ENCODE data around the gene SMARCAL1.

DNA sequence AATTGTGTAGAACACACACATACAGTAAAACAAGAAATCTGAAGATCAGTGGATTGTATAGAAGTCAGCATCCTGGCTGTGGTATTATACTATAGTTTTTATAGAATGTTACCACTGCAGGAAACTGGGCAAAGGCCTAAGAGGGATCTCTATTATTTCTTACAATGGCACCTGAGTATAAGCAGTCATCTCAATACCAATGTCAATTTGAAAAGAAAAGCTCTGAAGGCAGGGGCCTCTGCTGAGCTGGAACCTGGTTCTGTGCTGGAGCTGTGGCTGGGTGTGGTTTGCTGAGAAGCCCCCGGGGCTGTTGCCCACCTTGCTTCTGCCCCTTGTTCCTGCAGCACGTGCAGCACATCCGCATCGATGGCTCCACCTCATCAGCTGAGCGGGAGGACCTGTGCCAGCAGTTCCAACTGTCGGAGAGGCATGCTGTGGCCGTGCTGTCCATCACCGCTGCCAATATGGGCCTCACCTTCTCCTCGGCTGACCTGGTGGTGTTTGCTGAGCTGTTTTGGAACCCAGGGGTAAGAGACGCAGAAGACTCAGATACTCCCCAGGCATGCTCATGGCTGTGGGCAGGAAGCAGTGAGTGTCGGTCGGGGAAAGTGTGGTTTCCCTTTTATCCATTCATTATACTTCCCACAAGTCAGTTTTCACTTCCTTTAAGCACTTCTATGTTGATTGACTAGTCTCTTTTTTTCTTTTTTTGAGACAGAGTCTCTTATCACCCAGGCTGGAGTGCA, 62.8 kb downstream of the SMARCAL1 start:
- TF ChIP-seq, protein P1, sequence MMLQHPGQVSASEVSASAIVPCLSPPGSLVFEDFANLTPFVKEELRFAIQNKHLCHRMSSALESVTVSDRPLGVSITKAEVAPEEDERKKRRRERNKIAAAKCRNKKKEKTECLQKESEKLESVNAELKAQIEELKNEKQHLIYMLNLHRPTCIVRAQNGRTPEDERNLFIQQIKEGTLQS (IDR thresholded peaks at IDR 0.05), result no peak
- TF ChIP-seq, protein P2, sequence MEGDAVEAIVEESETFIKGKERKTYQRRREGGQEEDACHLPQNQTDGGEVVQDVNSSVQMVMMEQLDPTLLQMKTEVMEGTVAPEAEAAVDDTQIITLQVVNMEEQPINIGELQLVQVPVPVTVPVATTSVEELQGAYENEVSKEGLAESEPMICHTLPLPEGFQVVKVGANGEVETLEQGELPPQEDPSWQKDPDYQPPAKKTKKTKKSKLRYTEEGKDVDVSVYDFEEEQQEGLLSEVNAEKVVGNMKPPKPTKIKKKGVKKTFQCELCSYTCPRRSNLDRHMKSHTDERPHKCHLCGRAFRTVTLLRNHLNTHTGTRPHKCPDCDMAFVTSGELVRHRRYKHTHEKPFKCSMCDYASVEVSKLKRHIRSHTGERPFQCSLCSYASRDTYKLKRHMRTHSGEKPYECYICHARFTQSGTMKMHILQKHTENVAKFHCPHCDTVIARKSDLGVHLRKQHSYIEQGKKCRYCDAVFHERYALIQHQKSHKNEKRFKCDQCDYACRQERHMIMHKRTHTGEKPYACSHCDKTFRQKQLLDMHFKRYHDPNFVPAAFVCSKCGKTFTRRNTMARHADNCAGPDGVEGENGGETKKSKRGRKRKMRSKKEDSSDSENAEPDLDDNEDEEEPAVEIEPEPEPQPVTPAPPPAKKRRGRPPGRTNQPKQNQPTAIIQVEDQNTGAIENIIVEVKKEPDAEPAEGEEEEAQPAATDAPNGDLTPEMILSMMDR (IDR thresholded peaks at IDR 0.05; ENCODE audit: low read depth, low read length, missing input control), result no peak

All from liver (tissue), 3 donors.